Measurements from ENCODE around the gene ERV3-1.
"Not testable (repeated sequence)": the region's sequence is repeated elsewhere in the genome, so short reads cannot be mapped to it uniquely, and the experiment has no call there.

The ERV3-1 gene

DNA sequence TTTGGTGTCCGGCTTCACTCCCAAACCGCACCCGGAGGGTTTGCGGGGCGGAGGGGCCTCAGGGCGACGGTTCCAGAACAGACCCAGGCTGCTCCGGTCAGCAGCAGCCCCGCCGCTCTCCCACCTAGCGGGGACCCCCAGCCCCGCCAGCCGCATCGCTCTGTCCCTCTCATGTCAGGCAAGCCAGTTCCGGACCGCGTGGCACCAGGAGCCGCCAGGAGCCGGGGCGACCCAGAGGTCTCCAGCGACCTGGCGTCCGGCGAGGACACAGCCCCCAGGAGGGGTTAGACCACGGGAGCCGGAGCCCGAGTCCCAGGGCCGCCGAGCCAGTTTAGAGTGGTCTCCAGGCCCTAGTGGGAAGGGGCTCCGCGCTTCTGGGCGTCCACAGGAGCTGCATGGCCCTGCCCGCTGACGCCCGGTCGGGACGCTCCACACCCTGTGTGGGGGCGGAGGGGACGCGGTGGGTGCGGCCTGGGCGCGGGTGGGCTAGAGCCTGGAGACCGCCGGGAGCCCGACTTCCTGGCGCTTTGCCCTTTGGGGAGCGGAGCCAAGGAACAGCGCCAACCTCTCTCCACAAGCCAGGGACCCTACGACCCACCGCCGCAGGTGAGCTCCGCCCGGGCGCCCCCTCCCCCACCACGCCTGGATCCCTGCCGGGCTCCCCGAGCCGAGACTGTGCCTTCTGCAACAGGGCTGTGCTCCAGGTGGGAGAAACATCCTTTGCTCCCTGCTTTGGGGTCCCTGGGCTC is 59.1 kb downstream of the ERV3-1 start:
- no peak for DNase-seq (ENCODE audit: low read depth)
- H3K4me3 ChIP-seq (ENCODE audit: control insufficient read depth, low read depth, low read length), result peak overlapping the region; percentile 10
- TF ChIP-seq, protein P1, sequence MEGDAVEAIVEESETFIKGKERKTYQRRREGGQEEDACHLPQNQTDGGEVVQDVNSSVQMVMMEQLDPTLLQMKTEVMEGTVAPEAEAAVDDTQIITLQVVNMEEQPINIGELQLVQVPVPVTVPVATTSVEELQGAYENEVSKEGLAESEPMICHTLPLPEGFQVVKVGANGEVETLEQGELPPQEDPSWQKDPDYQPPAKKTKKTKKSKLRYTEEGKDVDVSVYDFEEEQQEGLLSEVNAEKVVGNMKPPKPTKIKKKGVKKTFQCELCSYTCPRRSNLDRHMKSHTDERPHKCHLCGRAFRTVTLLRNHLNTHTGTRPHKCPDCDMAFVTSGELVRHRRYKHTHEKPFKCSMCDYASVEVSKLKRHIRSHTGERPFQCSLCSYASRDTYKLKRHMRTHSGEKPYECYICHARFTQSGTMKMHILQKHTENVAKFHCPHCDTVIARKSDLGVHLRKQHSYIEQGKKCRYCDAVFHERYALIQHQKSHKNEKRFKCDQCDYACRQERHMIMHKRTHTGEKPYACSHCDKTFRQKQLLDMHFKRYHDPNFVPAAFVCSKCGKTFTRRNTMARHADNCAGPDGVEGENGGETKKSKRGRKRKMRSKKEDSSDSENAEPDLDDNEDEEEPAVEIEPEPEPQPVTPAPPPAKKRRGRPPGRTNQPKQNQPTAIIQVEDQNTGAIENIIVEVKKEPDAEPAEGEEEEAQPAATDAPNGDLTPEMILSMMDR (conservative IDR thresholded peaks at IDR 0.05; ENCODE audit: control insufficient read depth, insufficient read depth, low read depth, low read length), result no peak

DNA sequence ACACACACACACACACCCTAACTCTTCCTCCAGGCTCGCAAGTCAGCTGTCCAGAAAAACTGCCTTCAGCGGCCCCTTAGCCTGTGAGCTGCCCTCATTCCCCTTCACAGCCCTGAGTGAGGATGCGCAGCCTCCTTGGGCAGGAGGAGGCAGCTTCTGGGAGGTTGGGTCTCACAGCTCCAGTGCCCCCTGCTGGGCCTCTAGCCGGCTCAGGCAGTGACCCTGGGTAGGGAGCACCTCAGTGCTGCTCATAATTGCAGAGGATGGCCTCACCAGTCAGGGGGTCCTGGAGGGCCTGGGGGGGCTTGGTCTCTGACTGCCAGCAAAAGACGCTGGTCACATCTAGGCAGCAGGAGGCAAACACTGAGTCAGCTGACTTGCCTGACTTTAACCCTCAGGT is 59.7 kb downstream of the ERV3-1 start:
- peak; percentile 12 for DNase-seq (ENCODE audit: low read depth)
- H3K4me3 ChIP-seq (ENCODE audit: control insufficient read depth, low read depth, low read length), result no peak overlapping the region

DNA sequence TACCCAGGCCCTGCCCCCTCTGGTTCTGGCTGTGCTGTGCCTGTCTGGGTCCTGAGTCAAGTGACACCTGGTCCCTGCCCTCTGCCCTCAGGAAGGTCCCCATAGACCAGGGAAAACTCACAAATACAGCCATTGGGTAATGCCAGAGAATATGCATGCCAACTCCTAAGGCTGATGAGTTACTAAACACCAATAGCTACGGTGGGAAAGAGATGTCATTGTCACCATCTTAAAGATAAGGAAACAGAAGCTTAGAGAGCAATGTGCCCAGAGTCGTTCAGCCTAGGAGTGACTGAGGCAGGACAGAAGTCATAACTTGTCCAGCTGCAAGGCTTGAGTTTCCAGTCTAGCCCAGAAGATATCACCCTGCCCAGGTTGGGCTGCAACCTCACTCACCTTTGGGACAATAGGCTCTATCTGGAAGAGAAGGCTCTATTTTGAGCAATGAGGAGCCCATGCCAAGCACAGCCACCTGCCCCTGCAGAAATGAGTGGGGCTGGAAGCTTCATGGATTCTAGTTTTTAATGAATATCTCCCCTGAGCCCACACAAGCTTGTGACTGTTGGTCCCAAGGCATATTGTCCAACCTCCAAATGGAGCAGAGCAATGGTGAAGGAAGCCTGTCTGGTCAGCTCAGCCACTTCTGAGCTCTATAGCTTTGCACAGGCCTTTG is 60.8 kb downstream of the ERV3-1 start:
- no peak overlapping the region for H3K4me3 ChIP-seq (ENCODE audit: control insufficient read depth, low read depth, low read length)
- TF ChIP-seq, protein P1 (conservative IDR thresholded peaks at IDR 0.05; ENCODE audit: control insufficient read depth, insufficient read depth, low read depth, low read length), result no peak
- no peak for DNase-seq (ENCODE audit: low read depth)

More for the DNA sequence above, 59.7 kb downstream of the ERV3-1 start:
- TF ChIP-seq, protein P1 (conservative IDR thresholded peaks at IDR 0.05; ENCODE audit: control insufficient read depth, insufficient read depth, low read depth, low read length), result peak; percentile 25

DNA sequence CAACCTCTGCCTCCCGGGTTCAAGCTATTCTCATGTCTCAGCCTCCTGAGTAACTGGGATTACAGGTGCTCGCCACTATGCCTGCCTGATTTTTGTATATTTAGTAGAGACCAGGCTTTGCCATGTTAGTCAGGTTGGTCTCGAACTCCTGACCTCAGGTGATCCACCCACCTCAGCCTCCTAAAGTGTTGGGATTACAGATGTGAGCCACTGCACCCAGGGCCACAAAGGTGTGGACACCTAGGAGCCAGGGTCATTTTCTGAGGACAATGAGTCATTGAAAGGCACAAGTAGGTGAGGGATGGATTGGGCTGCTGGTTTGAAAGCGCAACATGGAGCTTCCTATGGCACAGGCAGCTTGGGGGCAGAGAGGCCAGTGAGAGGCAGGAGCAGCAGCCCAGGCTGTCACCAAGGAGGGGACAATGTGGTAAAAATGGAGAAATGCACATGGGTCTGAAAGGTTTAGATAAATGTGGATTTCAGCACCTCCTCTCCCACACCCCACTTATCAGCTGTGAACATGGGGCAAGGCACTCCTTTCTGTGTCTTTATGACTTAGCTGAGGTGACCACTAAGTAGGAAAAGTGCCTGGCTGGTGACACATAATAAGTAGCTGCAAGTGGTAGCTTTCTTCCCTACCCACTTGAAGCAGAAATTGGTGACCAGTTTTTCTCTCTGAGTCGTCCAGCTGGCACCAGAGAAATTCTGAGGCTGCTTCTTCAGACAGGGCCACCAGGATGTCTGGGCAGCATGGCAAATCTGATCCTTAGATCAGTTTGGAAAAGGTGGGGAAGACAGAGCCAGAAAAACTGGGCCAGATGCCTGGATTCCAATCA is 61.6 kb downstream of the ERV3-1 start:
- DNase-seq (ENCODE audit: low read depth); H3K4me3 ChIP-seq (ENCODE audit: control insufficient read depth, low read depth, low read length): not testable (repeated sequence)
